Fibroblast of gingiva (primary cell): ENCODE results near the gene ADAT3.

Experiments
- DNase-seq: peaks from one replicate; pipeline ENCODE4 v3.0.0-alpha.2; 2011; ENCODE audit warnings: low read depth

Gene ADAT3

GRCh38 chr19:1912760-1913505 is 7.7 kb downstream of the ADAT3 start:
- no peak for DNase-seq

- DNase-seq = no peak
These were observed 8.8 kb downstream of the ADAT3 start for GRCh38 chr19:1913781-1914577.

- no peak for DNase-seq
These were observed 9.7 kb downstream of the ADAT3 start for GRCh38 chr19:1914826-1915341.

GRCh38 chr19:1917146-1917545 is 11.9 kb downstream of the ADAT3 start:
- no peak for DNase-seq

- DNase-seq = no peak
These were observed 12.7 kb downstream of the ADAT3 start for GRCh38 chr19:1917926-1918325.

- DNase-seq = no peak
These were observed 13.8 kb downstream of the ADAT3 start for GRCh38 chr19:1918975-1919374.

- no peak for DNase-seq
These were observed 15.4 kb downstream of the ADAT3 start for GRCh38 chr19:1920644-1921043.

GRCh38 chr19:1921326-1921725 is 16.1 kb downstream of the ADAT3 start:
- no peak for DNase-seq

- DNase-seq = no peak
These were observed 16.6 kb downstream of the ADAT3 start for GRCh38 chr19:1921825-1922224.

GRCh38 chr19:1922803-1923202 is 17.6 kb downstream of the ADAT3 start:
- DNase-seq = no peak

GRCh38 chr19:1923319-1923718 is 18.1 kb downstream of the ADAT3 start:
- no peak for DNase-seq

- DNase-seq = no peak
These were observed 19.2 kb downstream of the ADAT3 start for GRCh38 chr19:1924320-1924961.

- no peak for DNase-seq
These were observed 20.3 kb downstream of the ADAT3 start for GRCh38 chr19:1925544-1925943.

- peak; percentile 52 for DNase-seq
These were observed 24.0 kb downstream of the ADAT3 start for GRCh38 chr19:1929021-1929742.

- no peak for DNase-seq
These were observed 26.2 kb downstream of the ADAT3 start for GRCh38 chr19:1931445-1931844.

- no peak for DNase-seq
These were observed 27.2 kb downstream of the ADAT3 start for GRCh38 chr19:1932395-1932794.

- DNase-seq = no peak
These were observed 28.0 kb downstream of the ADAT3 start for GRCh38 chr19:1933244-1933643.

GRCh38 chr19:1933942-1934341 is 28.7 kb downstream of the ADAT3 start:
- DNase-seq = no peak

GRCh38 chr19:1935484-1936208 is 30.4 kb downstream of the ADAT3 start:
- peak; percentile 51 for DNase-seq

- DNase-seq = no peak
These were observed 31.2 kb downstream of the ADAT3 start for GRCh38 chr19:1936430-1936829.

- DNase-seq = no peak
These were observed 31.9 kb downstream of the ADAT3 start for GRCh38 chr19:1936916-1937610.
